Keratinocyte (primary cell): ENCODE data around the gene QSOX1. TPM values are rescaled to one million over a fixed set of nuclear protein-coding genes. Genes with fewer than 3 reads are reported as not detected.
A peak's percentile ranks its signal among the peaks of the same experiment; 100 is the strongest.

Experiments
- DNase-seq: peaks from one replicate; pipeline ENCODE4 v3.0.0-alpha.2; 2011; ENCODE audit warnings: low read depth, missing footprints, low spot score
- FAIRE-seq: peaks from 2 replicates; lab custom pipeline; 2011; peaks lifted over from hg19 to GRCh38; lab: Jason Lieb, UNC
- H2AFZ ChIP-seq: 2 replicates; pipeline ENCODE4 v1.6.0; 2012; ENCODE audit warnings: low read length, control low read depth, inconsistent platforms; ENCODE audit not compliant: control insufficient read depth
- H3K27ac ChIP-seq: 2 replicates; pipeline ENCODE4 v1.5.1; 2011; ENCODE audit warnings: low read length; ENCODE audit not compliant: control insufficient read depth, insufficient read depth
- H3K27me3 ChIP-seq: 3 replicates; pipeline ENCODE4 v1.6.0; 2011; ENCODE audit warnings: low read length; ENCODE audit not compliant: control insufficient read depth, insufficient read depth; ENCODE audit errors: extremely low read depth
- H3K36me3 ChIP-seq, 2 experiments: 2 replicates in 1 of 2; 3 replicates in 1 of 2; pipeline ENCODE4 v1.5.1; 2011; ENCODE audit warnings: low read length in 2 of 2, mild to moderate bottlenecking in 1 of 2; ENCODE audit not compliant: control insufficient read depth in 2 of 2, insufficient read depth in 2 of 2; ENCODE audit errors: extremely low read depth in 1 of 2
- H3K4me1 ChIP-seq: 3 replicates; pipeline ENCODE4 v1.5.1; 2011; ENCODE audit warnings: low read length; ENCODE audit not compliant: control insufficient read depth, insufficient read depth; ENCODE audit errors: extremely low read depth
- H3K4me2 ChIP-seq: 3 replicates; pipeline ENCODE4 v1.6.0; 2011; ENCODE audit warnings: low read depth, low read length; ENCODE audit not compliant: control insufficient read depth, insufficient read depth; ENCODE audit errors: extremely low read depth
- H3K4me3 ChIP-seq, 3 experiments: fragments of 200-600 bp in 1 of 3; sonication (generic) in 1 of 3; 2 replicates in 2 of 3; 3 replicates in 1 of 3; pipeline ENCODE4 v1.5.1; 2011 to 2016; ENCODE audit warnings: low read length in 3 of 3, mild to moderate bottlenecking in 3 of 3, control low read depth in 2 of 3, inconsistent platforms in 1 of 3, low read depth in 1 of 3, mixed read lengths in 1 of 3, mixed run types in 1 of 3, moderate library complexity in 1 of 3; ENCODE audit not compliant: control insufficient read depth in 2 of 3, insufficient read depth in 2 of 3; ENCODE audit errors: extremely low read depth in 1 of 3
- H3K79me2 ChIP-seq: 2 replicates; pipeline ENCODE4 v1.6.0; 2012; ENCODE audit warnings: low read length; ENCODE audit not compliant: control insufficient read depth, insufficient read depth
- H3K9ac ChIP-seq: 3 replicates; pipeline ENCODE4 v1.6.0; 2011; ENCODE audit warnings: low read length; ENCODE audit not compliant: control insufficient read depth, insufficient read depth; ENCODE audit errors: extremely low read depth
- H3K9me1 ChIP-seq: 3 replicates; pipeline ENCODE4 v1.6.0; 2011; ENCODE audit warnings: low read length; ENCODE audit not compliant: control insufficient read depth, insufficient read depth; ENCODE audit errors: extremely low read depth
- H3K9me3 ChIP-seq: 2 replicates; pipeline ENCODE4 v1.5.1; 2012; ENCODE audit warnings: low read depth, low read length; ENCODE audit not compliant: control insufficient read depth
- H4K20me1 ChIP-seq: 3 replicates; pipeline ENCODE4 v1.6.0; 2011; ENCODE audit warnings: low read length; ENCODE audit not compliant: control insufficient read depth, insufficient read depth; ENCODE audit errors: extremely low read depth
- CTCF ChIP-seq, 3 experiments: IDR thresholded peaks in 1 of 3; conservative IDR thresholded peaks in 1 of 3; optimal IDR thresholded peaks in 1 of 3; 2 replicates in 2 of 3; 3 replicates in 1 of 3; pipeline versions ENCODE3 to v1.5.1; 2011; ENCODE audit warnings: low read length in 3 of 3, mild to moderate bottlenecking in 3 of 3, moderate library complexity in 2 of 3, control low read depth in 1 of 3, inconsistent platforms in 1 of 3; ENCODE audit not compliant: insufficient read depth in 2 of 3; ENCODE audit errors: extremely low read depth in 1 of 3
- EZH2 ChIP-seq: IDR thresholded peaks from one replicate; pipeline ENCODE4 v1.6.1; 2012; ENCODE audit warnings: inconsistent platforms, mild to moderate bottlenecking, low read length, moderate library complexity
- dilution Hi-C: fragments of 300-500 bp; cut with MboI; formaldehyde crosslinking; loops from one replicate; pipeline ENCODE4 v1.7.0; 2020; ENCODE audit warnings: low sequenced_read_pairs; ENCODE audit not compliant: extremely low pct_ligation_motif_present
- polyA plus RNA-seq, 5 experiments: library from polyadenylated mRNA; depleted of rRNA in 3 of 5; stranded (reverse) in 3 of 5; stranded (forward) in 1 of 5; unstranded in 1 of 5; fragments of >200 nt; gene quantifications; 1 replicate in 1 of 5; 2 replicates in 3 of 5; 3 replicates in 1 of 5; pipeline versions ENCODE4 v1.2.1 to v1.2.3, GENCODE V29; 2011 to 2012; ENCODE audit warnings: missing spikeins in 2 of 5, low read depth in 1 of 5, low replicate concordance in 1 of 5

The QSOX1 gene
- polyA plus RNA-seq, 1 donor (not counting 4 experiments of a cell fraction or from before 2014, with no cell fraction given): 57.6 TPM

- Histone ChIP-seq H3K4me3 (peak overlapping the region; percentile 43 to 70 (median 70)), H3K4me2 (peak overlapping the region; percentile 94), H3K9me1 (no peaks in the 10 kb centered on the region), H2AFZ (peak overlapping the region; percentile 53), H3K9ac (no peak overlapping the region), H3K79me2 (no peaks in the 10 kb centered on the region), H3K27ac (no peak overlapping the region), H3K27me3 (peaks cover 90% of the 10 kb centered on the region), H3K36me3 (no peaks in the 10 kb centered on the region), H3K4me1 (peaks cover 19% of the 10 kb centered on the region), H3K9me3 (no peaks in the 10 kb centered on the region), H4K20me1 (no peaks in the 10 kb centered on the region)
- DNase-seq (no peak), FAIRE-seq (no peak)
- no peak for TF ChIP-seq CTCF (optimal IDR thresholded peaks at IDR 0.05 in 1 of 3, IDR thresholded peaks at IDR 0.05 in 1 of 3, conservative IDR thresholded peaks at IDR 0.05 in 1 of 3; ENCODE audit: extremely low read depth in 1 of 3, insufficient read depth in 2 of 3, low read length in 3 of 3)
- no peak for TF ChIP-seq EZH2
- dilution Hi-C loops: no loop called here
These were observed 75.7 kb downstream of the QSOX1 start for GRCh38 chr1:180230416-180230790.

- peak; percentile 17 for DNase-seq
- Histone ChIP-seq H3K27me3 (peaks cover 90% of the 10 kb centered on the region), H4K20me1 (no peaks in the 10 kb centered on the region), H3K4me3 (peak overlapping the region; percentile 6 to 70 (median 70)), H3K9ac (no peak overlapping the region), H3K4me2 (peak overlapping the region; percentile 94), H3K4me1 (peaks cover 19% of the 10 kb centered on the region), H3K36me3 (no peaks in the 10 kb centered on the region), H3K9me1 (no peaks in the 10 kb centered on the region), H3K79me2 (no peaks in the 10 kb centered on the region), H2AFZ (no peak overlapping the region), H3K9me3 (no peaks in the 10 kb centered on the region), H3K27ac (no peak overlapping the region)
- TF ChIP-seq CTCF (optimal IDR thresholded peaks at IDR 0.05 in 1 of 3, IDR thresholded peaks at IDR 0.05 in 1 of 3, conservative IDR thresholded peaks at IDR 0.05 in 1 of 3; ENCODE audit: extremely low read depth in 1 of 3, insufficient read depth in 2 of 3, low read length in 3 of 3) (no peak), EZH2 (peak; percentile 85)
- FAIRE-seq: no peak
- dilution Hi-C loops: no loop called here
These were observed 76.3 kb downstream of the QSOX1 start for GRCh38 chr1:180230791-180231505.
